Loucy (cell line): ENCODE measurements around the gene SEPSECS.

Experiments used
- H2AFZ ChIP-seq: fragments of 200-600 bp; sonication (generic); 2 replicates; pipeline ENCODE4 v1.6.0; 2016; ENCODE audit warnings: antibody characterized with exemption, mild to moderate bottlenecking, low read length, moderate library complexity
- H3F3A ChIP-seq: fragments of 200-600 bp; 2 replicates; pipeline ENCODE4 v1.6.0; 2016; ENCODE audit warnings: antibody characterized with exemption, low read depth, mild to moderate bottlenecking
- H3K27me3 ChIP-seq: fragments of 200-600 bp; sonication (generic); 2 replicates; pipeline ENCODE4 v1.6.1; 2014; ENCODE audit warnings: low read length, mild to moderate bottlenecking; ENCODE audit not compliant: insufficient read depth, poor library complexity, severe bottlenecking
- H3K36me3 ChIP-seq: fragments of 200-600 bp; sonication (generic); 2 replicates; pipeline ENCODE4 v1.6.1; 2016; ENCODE audit warnings: low read length; ENCODE audit not compliant: insufficient read depth
- H3K4me1 ChIP-seq: fragments of 200-600 bp; sonication (generic); 2 replicates; pipeline ENCODE4 v1.5.1; 2014; ENCODE audit warnings: low read length, mild to moderate bottlenecking; ENCODE audit not compliant: insufficient read depth, poor library complexity, severe bottlenecking
- H3K4me2 ChIP-seq: fragments of 200-600 bp; sonication (generic); 2 replicates; pipeline ENCODE4 v1.6.0; 2014; ENCODE audit warnings: antibody characterized with exemption, low read length, low read depth, mild to moderate bottlenecking; ENCODE audit not compliant: poor library complexity, severe bottlenecking
- H3K4me3 ChIP-seq: fragments of 200-600 bp; sonication (generic); 2 replicates; pipeline ENCODE4 v1.5.1; 2014; ENCODE audit warnings: low read length, mild to moderate bottlenecking, mixed read lengths; ENCODE audit not compliant: poor library complexity, severe bottlenecking
- H3K79me2 ChIP-seq: fragments of 200-600 bp; sonication (generic); 2 replicates; pipeline ENCODE4 v1.6.1; 2014; ENCODE audit warnings: low read length; ENCODE audit not compliant: insufficient read depth
- H3K9ac ChIP-seq: fragments of 200-600 bp; sonication (generic); 2 replicates; pipeline ENCODE4 v1.6.0; 2014; ENCODE audit warnings: mild to moderate bottlenecking, low read depth, low read length, moderate library complexity; ENCODE audit not compliant: poor library complexity, severe bottlenecking
- H3K9me2 ChIP-seq: fragments of 200-600 bp; sonication (generic); replicated peaks from 2 replicates; pipeline ENCODE4 v1.6.1; 2016; ENCODE audit warnings: low read depth, low read length, mixed read lengths
- H3K9me3 ChIP-seq: fragments of 200-600 bp; sonication (generic); 2 replicates; pipeline ENCODE4 v1.6.1; 2014; ENCODE audit warnings: mild to moderate bottlenecking, antibody characterized with exemption, low read length, low read depth; ENCODE audit not compliant: insufficient read depth
- H4K20me1 ChIP-seq: fragments of 200-600 bp; sonication (generic); 2 replicates; pipeline ENCODE4 v1.6.0; 2014; ENCODE audit warnings: antibody characterized with exemption, low read length, mild to moderate bottlenecking; ENCODE audit not compliant: insufficient read depth, poor library complexity, severe bottlenecking
- EZH2phosphoT487 ChIP-seq: fragments of 200-600 bp; IDR thresholded peaks from 2 replicates; pipeline ENCODE4 v1.6.1; 2018; ENCODE audit warnings: antibody characterized with exemption, mild to moderate bottlenecking, moderate library complexity, borderline replicate concordance
- TF ChIP-seq, protein P1 (sequence below): fragments of 200-600 bp; sonication (generic); conservative IDR thresholded peaks from 2 replicates; pipeline ENCODE4 v1.5.1; 2014; ENCODE audit warnings: mild to moderate bottlenecking, antibody characterized with exemption, low read length

Gene SEPSECS

DNA sequence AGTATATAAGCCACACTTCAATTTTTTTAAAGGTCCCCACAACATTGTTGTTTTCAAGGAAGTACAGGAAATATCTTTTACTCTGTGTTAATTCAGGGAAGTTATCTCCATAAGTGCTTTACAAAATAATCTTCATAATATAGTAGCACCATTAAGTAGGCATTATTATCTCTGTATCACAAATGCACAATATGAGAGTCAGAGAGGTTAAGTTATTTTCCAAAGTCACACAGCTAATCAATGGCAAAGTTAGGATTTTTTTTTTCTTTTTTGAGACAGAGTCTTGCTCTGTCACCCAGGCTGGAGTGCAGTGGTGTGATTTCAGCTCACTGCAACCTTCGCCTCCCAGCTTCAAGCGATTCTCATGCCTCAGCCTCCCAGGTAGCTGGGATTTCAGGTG is 38.5 kb upstream of the SEPSECS start:
- Histone ChIP-seq H4K20me1 (no peaks in the 10 kb centered on the region), H3K9ac (no peak overlapping the region), H3K27me3 (no peaks in the 10 kb centered on the region), H3F3A (no peaks in the 10 kb centered on the region), H3K4me1 (no peaks in the 10 kb centered on the region), H3K4me3 (no peak overlapping the region), H2AFZ (no peak overlapping the region), H3K36me3 (no peaks in the 10 kb centered on the region), H3K9me3 (no peaks in the 10 kb centered on the region), H3K4me2 (no peak overlapping the region), H3K9me2 (no peaks in the 10 kb centered on the region), H3K79me2 (no peaks in the 10 kb centered on the region)
- TF ChIP-seq, protein P1, sequence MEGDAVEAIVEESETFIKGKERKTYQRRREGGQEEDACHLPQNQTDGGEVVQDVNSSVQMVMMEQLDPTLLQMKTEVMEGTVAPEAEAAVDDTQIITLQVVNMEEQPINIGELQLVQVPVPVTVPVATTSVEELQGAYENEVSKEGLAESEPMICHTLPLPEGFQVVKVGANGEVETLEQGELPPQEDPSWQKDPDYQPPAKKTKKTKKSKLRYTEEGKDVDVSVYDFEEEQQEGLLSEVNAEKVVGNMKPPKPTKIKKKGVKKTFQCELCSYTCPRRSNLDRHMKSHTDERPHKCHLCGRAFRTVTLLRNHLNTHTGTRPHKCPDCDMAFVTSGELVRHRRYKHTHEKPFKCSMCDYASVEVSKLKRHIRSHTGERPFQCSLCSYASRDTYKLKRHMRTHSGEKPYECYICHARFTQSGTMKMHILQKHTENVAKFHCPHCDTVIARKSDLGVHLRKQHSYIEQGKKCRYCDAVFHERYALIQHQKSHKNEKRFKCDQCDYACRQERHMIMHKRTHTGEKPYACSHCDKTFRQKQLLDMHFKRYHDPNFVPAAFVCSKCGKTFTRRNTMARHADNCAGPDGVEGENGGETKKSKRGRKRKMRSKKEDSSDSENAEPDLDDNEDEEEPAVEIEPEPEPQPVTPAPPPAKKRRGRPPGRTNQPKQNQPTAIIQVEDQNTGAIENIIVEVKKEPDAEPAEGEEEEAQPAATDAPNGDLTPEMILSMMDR: no peak
- no peak for TF ChIP-seq EZH2phosphoT487

- Histone ChIP-seq H3K36me3 (no peaks in the 10 kb centered on the region), H3K9me2 (no peaks in the 10 kb centered on the region), H3K4me1 (no peaks in the 10 kb centered on the region), H3K27me3 (no peaks in the 10 kb centered on the region), H3K9me3 (no peaks in the 10 kb centered on the region), H3K4me2 (no peak overlapping the region), H4K20me1 (no peaks in the 10 kb centered on the region), H3K4me3 (no peak overlapping the region), H2AFZ (no peak overlapping the region), H3K9ac (no peak overlapping the region), H3F3A (no peaks in the 10 kb centered on the region), H3K79me2 (no peaks in the 10 kb centered on the region)
- TF ChIP-seq, protein P1: peak; percentile 31
- no peak for TF ChIP-seq EZH2phosphoT487
Observed at GRCh38 chr4:25190407-25190806, 30.2 kb upstream of the SEPSECS start.

DNA sequence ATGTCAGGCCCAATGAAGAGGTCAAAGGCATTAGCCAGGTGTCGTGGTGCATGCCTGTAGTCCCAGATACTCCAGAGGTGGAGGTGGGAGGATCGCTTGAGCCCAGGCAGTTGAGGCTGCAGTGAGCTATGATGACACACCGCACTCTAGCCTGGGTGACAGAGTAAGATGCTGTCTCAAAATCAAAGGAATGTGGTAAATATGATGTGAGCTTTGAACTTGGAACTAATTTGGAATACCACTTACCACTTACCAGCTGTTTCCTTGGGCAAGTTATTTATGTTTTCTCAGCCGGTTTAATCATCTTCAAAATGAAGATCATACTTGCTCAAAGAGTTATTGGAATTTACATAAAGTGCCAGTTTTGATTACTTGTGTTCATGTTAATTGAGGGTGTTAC is 23.8 kb upstream of the SEPSECS start:
- Histone ChIP-seq H3K9ac (no peak overlapping the region), H3K9me2 (no peaks in the 10 kb centered on the region), H3K4me3 (no peak overlapping the region), H3F3A (no peaks in the 10 kb centered on the region), H4K20me1 (no peaks in the 10 kb centered on the region), H2AFZ (no peak overlapping the region), H3K36me3 (no peaks in the 10 kb centered on the region), H3K4me1 (peaks cover under 1% of the 10 kb centered on the region), H3K9me3 (no peaks in the 10 kb centered on the region), H3K79me2 (no peaks in the 10 kb centered on the region), H3K27me3 (no peaks in the 10 kb centered on the region), H3K4me2 (no peak overlapping the region)
- TF ChIP-seq, protein P1: no peak
- no peak for TF ChIP-seq EZH2phosphoT487
